Breast epithelium (tissue), 3 donors: ENCODE results near the gene HDAC8.

Source experiments
- CTCF ChIP-seq, 3 donors: fragments of 450-650 bp; IDR thresholded peaks; one replicate each; pipeline ENCODE4 v1.5.1; 2016 to 2017; ENCODE audit warnings: antibody characterized with exemption in 3 of 3, mild to moderate bottlenecking in 3 of 3, moderate library complexity in 3 of 3
- POLR2AphosphoS5 ChIP-seq, 3 donors: sonication (generic); formaldehyde crosslinking; IDR thresholded peaks; one replicate each; pipeline ENCODE4 v1.6.1; 2017; ENCODE audit warnings: antibody characterized with exemption in 3 of 3

- TF ChIP-seq CTCF (IDR thresholded peaks at IDR 0.05) = no peak
- TF ChIP-seq POLR2AphosphoS5 (IDR thresholded peaks at IDR 0.05) = no peak
These were observed 255.5 kb downstream of the HDAC8 start for GRCh38 chrX:72317139-72317538.
